Uterus (tissue), 2 donors: ENCODE results near the gene PSTK.

Source experiments
- POLR2A ChIP-seq, 2 donors: fragments of 450-650 bp; IDR thresholded peaks; one replicate each; pipeline ENCODE4 v1.6.1; 2016; ENCODE audit warnings: antibody characterized with exemption in 2 of 2, mild to moderate bottlenecking in 1 of 2, moderate library complexity in 1 of 2
- TF ChIP-seq, protein P1 (sequence below), 4 experiments: fragments of 200-600 bp in 2 of 4; fragments of 450-650 bp in 2 of 4; sonication (generic) in 2 of 4; IDR thresholded peaks; one replicate each; pipeline ENCODE4 v1.5.1; 2016 to 2019; ENCODE audit warnings: antibody characterized with exemption in 4 of 4, mild to moderate bottlenecking in 2 of 4, moderate library complexity in 1 of 4

GRCh38 chr10:122949296-122949695, 30.9 kb upstream of the PSTK start:
- no peak for TF ChIP-seq POLR2A (IDR thresholded peaks at IDR 0.05)
- TF ChIP-seq, protein P1, sequence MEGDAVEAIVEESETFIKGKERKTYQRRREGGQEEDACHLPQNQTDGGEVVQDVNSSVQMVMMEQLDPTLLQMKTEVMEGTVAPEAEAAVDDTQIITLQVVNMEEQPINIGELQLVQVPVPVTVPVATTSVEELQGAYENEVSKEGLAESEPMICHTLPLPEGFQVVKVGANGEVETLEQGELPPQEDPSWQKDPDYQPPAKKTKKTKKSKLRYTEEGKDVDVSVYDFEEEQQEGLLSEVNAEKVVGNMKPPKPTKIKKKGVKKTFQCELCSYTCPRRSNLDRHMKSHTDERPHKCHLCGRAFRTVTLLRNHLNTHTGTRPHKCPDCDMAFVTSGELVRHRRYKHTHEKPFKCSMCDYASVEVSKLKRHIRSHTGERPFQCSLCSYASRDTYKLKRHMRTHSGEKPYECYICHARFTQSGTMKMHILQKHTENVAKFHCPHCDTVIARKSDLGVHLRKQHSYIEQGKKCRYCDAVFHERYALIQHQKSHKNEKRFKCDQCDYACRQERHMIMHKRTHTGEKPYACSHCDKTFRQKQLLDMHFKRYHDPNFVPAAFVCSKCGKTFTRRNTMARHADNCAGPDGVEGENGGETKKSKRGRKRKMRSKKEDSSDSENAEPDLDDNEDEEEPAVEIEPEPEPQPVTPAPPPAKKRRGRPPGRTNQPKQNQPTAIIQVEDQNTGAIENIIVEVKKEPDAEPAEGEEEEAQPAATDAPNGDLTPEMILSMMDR (IDR thresholded peaks at IDR 0.05), result no peak
